SK-N-SH (cell line): ENCODE measurements around the gene MEIKIN. TPM values are rescaled to one million over a fixed set of nuclear protein-coding genes. Genes with fewer than 3 reads are reported as not detected.

Experiments
- CTCF ChIA-PET: fragments of 300-600, 350-600 bp; formaldehyde crosslinking; extraction: SDS; loops from one replicate; lab custom pipeline; 2021; lab: Yijun Ruan, JAX
- POLR2A ChIA-PET: fragments of 350-600 bp; sonication (Branson Sonifier 250); formaldehyde crosslinking; extraction: SDS; loops from one replicate; lab custom pipeline; 2020; ENCODE audit warnings: antibody characterized with exemption, inconsistent platforms; lab: Yijun Ruan, JAX
- DNase-seq: peaks from one replicate; pipeline ENCODE4 v3.0.0; 2012
- H2AFZ ChIP-seq: fragments of 200-600 bp; sonication (generic); 2 replicates; pipeline ENCODE4 v1.8.1; 2016; ENCODE audit warnings: antibody characterized with exemption, mild to moderate bottlenecking, low read depth
- H3F3A ChIP-seq: fragments of 200-600 bp; sonication (generic); replicated peaks from 2 replicates; pipeline ENCODE3; 2016; ENCODE audit warnings: antibody characterized with exemption, mild to moderate bottlenecking; ENCODE audit not compliant: insufficient read depth
- H3K27ac ChIP-seq, 2 experiments: fragments of 200-500 bp in 1 of 2; fragments of 200-600 bp in 1 of 2; sonication (Bioruptor generic) in 1 of 2; sonication (generic), shearing (Covaris generic) in 1 of 2; 2 replicates each; pipeline versions ENCODE4 v1.5.1 to v1.6.1; 2014 to 2016; ENCODE audit warnings: low read depth in 2 of 2, inconsistent platforms in 1 of 2, low read length in 1 of 2, mild to moderate bottlenecking in 1 of 2, mixed read lengths in 1 of 2
- H3K27me3 ChIP-seq: fragments of 200-600 bp; sonication (generic), shearing (Covaris generic); 2 replicates; pipeline ENCODE4 v1.6.1; 2016; ENCODE audit warnings: mixed run types; ENCODE audit not compliant: insufficient read depth
- H3K36me3 ChIP-seq, 2 experiments: fragments of 200-500 bp in 1 of 2; fragments of 200-600 bp in 1 of 2; sonication (Bioruptor generic) in 1 of 2; sonication (generic) in 1 of 2; replicated peaks in 1 of 2; 2 replicates each; pipeline versions ENCODE3 to v1.5.1; 2014 to 2016; ENCODE audit warnings: low read length in 1 of 2, mild to moderate bottlenecking in 1 of 2; ENCODE audit not compliant: insufficient read depth in 2 of 2, control insufficient read depth in 1 of 2
- H3K4me1 ChIP-seq, 2 experiments: fragments of 200-500 bp in 1 of 2; fragments of 200-600 bp in 1 of 2; sonication (Bioruptor generic) in 1 of 2; sonication (generic), shearing (Covaris generic) in 1 of 2; 2 replicates each; pipeline versions ENCODE4 v1.5.1 to v1.6.1; 2014 to 2016; ENCODE audit warnings: low read depth in 1 of 2, low read length in 1 of 2, mixed run types in 1 of 2; ENCODE audit not compliant: insufficient read depth in 2 of 2, control insufficient read depth in 1 of 2
- H3K4me2 ChIP-seq: fragments of 200-600 bp; sonication (generic), shearing (Covaris generic); 2 replicates; pipeline ENCODE4 v1.6.1; 2017; ENCODE audit warnings: mixed run types
- H3K4me3 ChIP-seq, 2 experiments: fragments of 200-500 bp in 1 of 2; fragments of 200-600 bp in 1 of 2; sonication (Bioruptor generic) in 1 of 2; sonication (generic), shearing (Covaris generic) in 1 of 2; 2 replicates each; pipeline versions ENCODE4 v1.5.1 to v1.8.1; 2014 to 2016; ENCODE audit warnings: low read depth in 2 of 2, inconsistent platforms in 1 of 2, low read length in 1 of 2, mild to moderate bottlenecking in 1 of 2, mixed read lengths in 1 of 2, moderate library complexity in 1 of 2
- H3K79me2 ChIP-seq: fragments of 200-600 bp; sonication (generic); 2 replicates; pipeline ENCODE4 v1.8.1; 2017; ENCODE audit warnings: mild to moderate bottlenecking; ENCODE audit not compliant: insufficient read depth
- H3K9ac ChIP-seq: fragments of 200-600 bp; sonication (generic); 2 replicates; pipeline ENCODE4 v1.6.1; 2017; ENCODE audit warnings: mixed run types
- H3K9me2 ChIP-seq: fragments of 200-600 bp; sonication (generic); 2 replicates; pipeline ENCODE4 v1.6.1; 2017; ENCODE audit warnings: mixed run types
- H3K9me3 ChIP-seq: fragments of 200-600 bp; sonication (generic); 2 replicates; pipeline ENCODE4 v1.6.1; 2017; ENCODE audit warnings: mixed run types, mild to moderate bottlenecking, moderate library complexity
- H4K20me1 ChIP-seq: fragments of 200-600 bp; sonication (generic); 2 replicates; pipeline ENCODE4 v1.6.1; 2017; ENCODE audit warnings: mild to moderate bottlenecking, mixed run types; ENCODE audit not compliant: insufficient read depth
- CHD2 ChIP-seq: fragments of 150-350 bp; IDR thresholded peaks from 2 replicates; pipeline ENCODE4 v1.6.1; 2018; ENCODE audit warnings: low read length; ENCODE audit not compliant: partially characterized antibody
- ELF1 ChIP-seq: IDR thresholded peaks from 2 replicates; pipeline ENCODE4 v1.4.0; 2012
- EZH2phosphoT487 ChIP-seq: fragments of 200-600 bp; sonication (generic); IDR thresholded peaks from 2 replicates; pipeline ENCODE4 v1.6.1; 2017; ENCODE audit warnings: low read depth, mixed run types, mild to moderate bottlenecking, antibody characterized with exemption, moderate library complexity, borderline replicate concordance
- GATA2 ChIP-seq: sonication (generic); formaldehyde crosslinking; IDR thresholded peaks from 2 replicates; pipeline ENCODE4 v1.5.0; 2020; ENCODE audit warnings: mild to moderate bottlenecking, missing genetic modification reagents
- JUND ChIP-seq: IDR thresholded peaks from 2 replicates; pipeline ENCODE4 v1.4.0; 2012
- MEF2A ChIP-seq: IDR thresholded peaks from 2 replicates; pipeline ENCODE4 v1.4.0; 2012; ENCODE audit warnings: low read depth, borderline replicate concordance
- MXI1 ChIP-seq: IDR thresholded peaks from 2 replicates; pipeline ENCODE4 v1.6.1; 2012; ENCODE audit warnings: mild to moderate bottlenecking, low read depth, low read length, improper control_type of control experiment
- NFIC ChIP-seq: IDR thresholded peaks from 2 replicates; pipeline ENCODE4 v1.4.0; 2012; ENCODE audit warnings: borderline replicate concordance
- RAD21 ChIP-seq: IDR thresholded peaks from 2 replicates; pipeline ENCODE4 v1.6.1; 2012; ENCODE audit warnings: mild to moderate bottlenecking, low read length
- RCOR1 ChIP-seq: fragments of 150-350 bp; IDR thresholded peaks from 2 replicates; pipeline ENCODE4 v1.6.1; 2017; ENCODE audit warnings: antibody characterized with exemption, low read length
- RFX5 ChIP-seq: IDR thresholded peaks from 2 replicates; pipeline ENCODE4 v1.6.1; 2012; ENCODE audit warnings: mild to moderate bottlenecking, improper control_type of control experiment, low read length
- RXRA ChIP-seq: IDR thresholded peaks from 2 replicates; pipeline ENCODE4 v1.4.0; 2012; ENCODE audit warnings: low read depth, mild to moderate bottlenecking, borderline replicate concordance
- TEAD4 ChIP-seq: IDR thresholded peaks from 2 replicates; pipeline ENCODE4 v1.4.0; 2012; ENCODE audit warnings: mild to moderate bottlenecking, borderline replicate concordance; ENCODE audit not compliant: insufficient read depth
- USF1 ChIP-seq: IDR thresholded peaks from 2 replicates; pipeline ENCODE4 v1.4.0; 2012; ENCODE audit warnings: low read depth, borderline replicate concordance
- WGBS: methylation state at CpG from one replicate; pipeline ENCODE4 v1.1.6; 2017; ENCODE audit warnings: low lambda C conversion rate; 5-methylcytosine and 5-hydroxymethylcytosine counted together
- polyA plus RNA-seq, 3 experiments: library from polyadenylated mRNA; depleted of rRNA; stranded (reverse); fragments of >200 nt; gene quantifications; 2 replicates each; pipeline ENCODE4 v1.2.3, GENCODE V29; 2012
- TF ChIP-seq, protein P1 (sequence below): fragments of 150-350 bp; IDR thresholded peaks from 2 replicates; pipeline ENCODE4 v1.6.1; 2017; ENCODE audit warnings: antibody characterized with exemption, low read length, low read depth, borderline replicate concordance
- TF ChIP-seq, protein P2 (sequence below): fragments of 200-600 bp; sonication (generic); IDR thresholded peaks from 2 replicates; pipeline ENCODE4 v1.6.1; 2017; ENCODE audit warnings: antibody characterized with exemption, mild to moderate bottlenecking, moderate library complexity
- TF ChIP-seq, protein P3 (sequence below): IDR thresholded peaks from 2 replicates; pipeline ENCODE4 v1.6.1; 2012; ENCODE audit warnings: mild to moderate bottlenecking, low read depth, low read length, moderate library complexity

MEIKIN gene
- polyA plus RNA-seq, 1 of the 3 experiments (the other 2 are of a cell fraction): not detected

- DNase-seq: no peak
- WGBS: 0% methylated on average over 2 of the region's 2 CpGs
- no peak overlapping the region for H3K4me3 ChIP-seq
- TF ChIP-seq RAD21 (no peak), RFX5 (no peak), GATA2 (CRISPR knock-in tag) (no peak), USF1 (no peak), ELF1 (no peak)
- TF ChIP-seq, protein P1, sequence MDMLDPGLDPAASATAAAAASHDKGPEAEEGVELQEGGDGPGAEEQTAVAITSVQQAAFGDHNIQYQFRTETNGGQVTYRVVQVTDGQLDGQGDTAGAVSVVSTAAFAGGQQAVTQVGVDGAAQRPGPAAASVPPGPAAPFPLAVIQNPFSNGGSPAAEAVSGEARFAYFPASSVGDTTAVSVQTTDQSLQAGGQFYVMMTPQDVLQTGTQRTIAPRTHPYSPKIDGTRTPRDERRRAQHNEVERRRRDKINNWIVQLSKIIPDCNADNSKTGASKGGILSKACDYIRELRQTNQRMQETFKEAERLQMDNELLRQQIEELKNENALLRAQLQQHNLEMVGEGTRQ: no peak
- no peaks in the 10 kb centered on the region for H3K9me3 ChIP-seq
- H3K9ac ChIP-seq: no peak overlapping the region
- H3K27me3 ChIP-seq: no peaks in the 10 kb centered on the region
- ChIA-PET CTCF (no interaction called here), POLR2A (no interaction called here)
- no peaks in the 10 kb centered on the region for H3K36me3 ChIP-seq
- no peak overlapping the region for H3K4me2 ChIP-seq
- H3F3A ChIP-seq: no peaks in the 10 kb centered on the region
- no peaks in the 10 kb centered on the region for H3K4me1 ChIP-seq
- no peaks in the 10 kb centered on the region for H3K79me2 ChIP-seq
- H2AFZ ChIP-seq: no peak overlapping the region
- no peak overlapping the region for H3K27ac ChIP-seq
- no peaks in the 10 kb centered on the region for H3K9me2 ChIP-seq
- H4K20me1 ChIP-seq: no peaks in the 10 kb centered on the region
These were observed 77.9 kb downstream of the MEIKIN start for GRCh38 chr5:131867524-131867923.

DNA sequence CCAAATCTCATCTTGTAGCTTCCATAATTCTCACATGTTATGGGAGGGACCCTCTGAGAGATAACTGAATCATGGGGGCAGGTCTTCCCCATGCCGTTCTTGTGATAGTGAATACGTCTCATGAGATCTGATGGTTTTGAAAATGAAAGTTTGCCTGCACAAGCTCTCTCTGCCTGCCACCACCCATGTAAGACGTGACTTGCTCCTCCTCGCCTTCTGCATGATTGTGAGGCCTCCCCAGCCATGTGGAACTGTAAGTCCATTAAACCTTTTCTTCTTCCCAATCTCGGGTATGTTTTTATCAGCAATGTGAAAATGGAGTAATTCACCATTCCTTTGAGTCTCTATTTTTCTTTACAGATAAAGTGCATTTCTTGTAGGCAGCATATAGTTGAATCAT lies 81.8 kb downstream of the MEIKIN start:
- Histone ChIP-seq H3K79me2 (no peaks in the 10 kb centered on the region), H3F3A (no peaks in the 10 kb centered on the region), H3K4me1 (no peaks in the 10 kb centered on the region), H3K36me3 (no peaks in the 10 kb centered on the region), H4K20me1 (no peaks in the 10 kb centered on the region), H3K4me2 (no peak overlapping the region)
- TF ChIP-seq EZH2phosphoT487: no peak
- TF ChIP-seq RFX5: no peak
- TF ChIP-seq JUND: no peak
- TF ChIP-seq, protein P2, sequence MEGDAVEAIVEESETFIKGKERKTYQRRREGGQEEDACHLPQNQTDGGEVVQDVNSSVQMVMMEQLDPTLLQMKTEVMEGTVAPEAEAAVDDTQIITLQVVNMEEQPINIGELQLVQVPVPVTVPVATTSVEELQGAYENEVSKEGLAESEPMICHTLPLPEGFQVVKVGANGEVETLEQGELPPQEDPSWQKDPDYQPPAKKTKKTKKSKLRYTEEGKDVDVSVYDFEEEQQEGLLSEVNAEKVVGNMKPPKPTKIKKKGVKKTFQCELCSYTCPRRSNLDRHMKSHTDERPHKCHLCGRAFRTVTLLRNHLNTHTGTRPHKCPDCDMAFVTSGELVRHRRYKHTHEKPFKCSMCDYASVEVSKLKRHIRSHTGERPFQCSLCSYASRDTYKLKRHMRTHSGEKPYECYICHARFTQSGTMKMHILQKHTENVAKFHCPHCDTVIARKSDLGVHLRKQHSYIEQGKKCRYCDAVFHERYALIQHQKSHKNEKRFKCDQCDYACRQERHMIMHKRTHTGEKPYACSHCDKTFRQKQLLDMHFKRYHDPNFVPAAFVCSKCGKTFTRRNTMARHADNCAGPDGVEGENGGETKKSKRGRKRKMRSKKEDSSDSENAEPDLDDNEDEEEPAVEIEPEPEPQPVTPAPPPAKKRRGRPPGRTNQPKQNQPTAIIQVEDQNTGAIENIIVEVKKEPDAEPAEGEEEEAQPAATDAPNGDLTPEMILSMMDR: no peak
- TF ChIP-seq MXI1: no peak
- no peak for TF ChIP-seq MEF2A
- no peak for TF ChIP-seq CHD2
- TF ChIP-seq, protein P1: no peak
- TF ChIP-seq TEAD4: no peak
- no peak for TF ChIP-seq NFIC
- TF ChIP-seq RXRA: no peak
- no peak for TF ChIP-seq RCOR1
- TF ChIP-seq, protein P3, sequence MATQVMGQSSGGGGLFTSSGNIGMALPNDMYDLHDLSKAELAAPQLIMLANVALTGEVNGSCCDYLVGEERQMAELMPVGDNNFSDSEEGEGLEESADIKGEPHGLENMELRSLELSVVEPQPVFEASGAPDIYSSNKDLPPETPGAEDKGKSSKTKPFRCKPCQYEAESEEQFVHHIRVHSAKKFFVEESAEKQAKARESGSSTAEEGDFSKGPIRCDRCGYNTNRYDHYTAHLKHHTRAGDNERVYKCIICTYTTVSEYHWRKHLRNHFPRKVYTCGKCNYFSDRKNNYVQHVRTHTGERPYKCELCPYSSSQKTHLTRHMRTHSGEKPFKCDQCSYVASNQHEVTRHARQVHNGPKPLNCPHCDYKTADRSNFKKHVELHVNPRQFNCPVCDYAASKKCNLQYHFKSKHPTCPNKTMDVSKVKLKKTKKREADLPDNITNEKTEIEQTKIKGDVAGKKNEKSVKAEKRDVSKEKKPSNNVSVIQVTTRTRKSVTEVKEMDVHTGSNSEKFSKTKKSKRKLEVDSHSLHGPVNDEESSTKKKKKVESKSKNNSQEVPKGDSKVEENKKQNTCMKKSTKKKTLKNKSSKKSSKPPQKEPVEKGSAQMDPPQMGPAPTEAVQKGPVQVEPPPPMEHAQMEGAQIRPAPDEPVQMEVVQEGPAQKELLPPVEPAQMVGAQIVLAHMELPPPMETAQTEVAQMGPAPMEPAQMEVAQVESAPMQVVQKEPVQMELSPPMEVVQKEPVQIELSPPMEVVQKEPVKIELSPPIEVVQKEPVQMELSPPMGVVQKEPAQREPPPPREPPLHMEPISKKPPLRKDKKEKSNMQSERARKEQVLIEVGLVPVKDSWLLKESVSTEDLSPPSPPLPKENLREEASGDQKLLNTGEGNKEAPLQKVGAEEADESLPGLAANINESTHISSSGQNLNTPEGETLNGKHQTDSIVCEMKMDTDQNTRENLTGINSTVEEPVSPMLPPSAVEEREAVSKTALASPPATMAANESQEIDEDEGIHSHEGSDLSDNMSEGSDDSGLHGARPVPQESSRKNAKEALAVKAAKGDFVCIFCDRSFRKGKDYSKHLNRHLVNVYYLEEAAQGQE: no peak
- TF ChIP-seq, all 33 proteins: peak for 0
- WGBS: 16% methylated on average over 5 of the region's 5 CpGs
- H3K9me3 ChIP-seq: no peaks in the 10 kb centered on the region
- DNase-seq: no peak
- CTCF ChIA-PET: no interaction called here
- no peak overlapping the region for H3K27ac ChIP-seq
- no peak overlapping the region for H3K9ac ChIP-seq
- H3K4me3 ChIP-seq: no peak overlapping the region
- POLR2A ChIA-PET: no interaction called here
- no peaks in the 10 kb centered on the region for H3K9me2 ChIP-seq
- H2AFZ ChIP-seq: no peak overlapping the region
- H3K27me3 ChIP-seq: no peaks in the 10 kb centered on the region
